Panc1 (cell line): ENCODE measurements around the gene TLCD1. TPM values are rescaled to one million over a fixed set of nuclear protein-coding genes. Genes with fewer than 3 reads are reported as not detected.

Experiments used
- ATAC-seq: fragments of 200-7000 bp; cut with Tn5 transposase; 2 replicates; pipeline ENCODE4 v1.9.1; 2020; ENCODE audit warnings: mild to moderate bottlenecking, moderate library complexity
- BruUV-seq: library from RNA; stranded (reverse); fragments of 400-500 nt; replicated peaks from 2 replicates; lab custom pipeline; 2021; lab: Mats Ljungman, UMichigan
- CTCF ChIA-PET: fragments of 300-600 bp; sonication (Branson Sonifier 250); formaldehyde crosslinking; loops from one replicate; lab custom pipeline; 2022; ENCODE audit warnings: antibody characterized with exemption; lab: Charles Lee
- POLR2A ChIA-PET: fragments of 300-600 bp; sonication (Branson Sonifier 250); formaldehyde crosslinking; loops from one replicate; lab custom pipeline; 2022; ENCODE audit warnings: antibody characterized with exemption; lab: Charles Lee
- DNase-seq: peaks from one replicate; pipeline ENCODE4 v3.0.0-alpha.2; 2010; ENCODE audit warnings: low read depth, low spot score
- H3K27ac ChIP-seq: 2 replicates; pipeline ENCODE4 v1.5.1; 2011; ENCODE audit warnings: mild to moderate bottlenecking, low read length, inconsistent platforms
- H3K27me3 ChIP-seq: fragments of 200-500 bp; sonication (Bioruptor generic); 2 replicates; pipeline ENCODE4 v1.6.0; 2014; ENCODE audit warnings: low read length, inconsistent platforms; ENCODE audit not compliant: control insufficient read depth, insufficient read depth
- H3K36me3 ChIP-seq: fragments of 200-500 bp; sonication (Bioruptor generic); 2 replicates; pipeline ENCODE4 v1.5.1; 2014; ENCODE audit warnings: inconsistent platforms, mild to moderate bottlenecking, low read length, moderate library complexity; ENCODE audit not compliant: control insufficient read depth, insufficient read depth
- H3K4me1 ChIP-seq: 2 replicates; pipeline ENCODE4 v1.5.1; 2011; ENCODE audit warnings: inconsistent platforms, mild to moderate bottlenecking, low read length, moderate library complexity; ENCODE audit not compliant: control insufficient read depth, insufficient read depth
- H3K4me3 ChIP-seq, 2 experiments: 2 replicates each; pipeline ENCODE4 v1.5.1; 2011 to 2012; ENCODE audit warnings: low read depth in 2 of 2, low read length in 2 of 2, mild to moderate bottlenecking in 2 of 2, inconsistent platforms in 1 of 2, moderate library complexity in 1 of 2
- H3K9me3 ChIP-seq: fragments of 200-500 bp; sonication (Bioruptor generic); 2 replicates; pipeline ENCODE4 v1.5.1; 2014; ENCODE audit warnings: low read depth, mild to moderate bottlenecking, inconsistent platforms, low read length, moderate library complexity; ENCODE audit not compliant: control insufficient read depth, insufficient read depth
- CTCF ChIP-seq: fragments of 450-650 bp; IDR thresholded peaks from 2 replicates; pipeline ENCODE4 v1.5.1; 2017; ENCODE audit warnings: mild to moderate bottlenecking
- POLR2AphosphoS5 ChIP-seq: IDR thresholded peaks from 2 replicates; pipeline ENCODE4 v1.6.1; 2012; ENCODE audit warnings: mild to moderate bottlenecking, low read depth, low read length, moderate library complexity
- REST ChIP-seq, 2 experiments: IDR thresholded peaks; 2 replicates each; pipeline ENCODE4 v1.6.1; 2011 to 2012; ENCODE audit warnings: low read depth in 2 of 2, control low read depth in 1 of 2, low read length in 1 of 2, mild to moderate bottlenecking in 1 of 2, moderate library complexity in 1 of 2; ENCODE audit not compliant: insufficient read depth in 1 of 2
- SIN3A ChIP-seq: IDR thresholded peaks from 2 replicates; pipeline ENCODE4 v1.6.1; 2012; ENCODE audit warnings: low read depth, mild to moderate bottlenecking, low read length, moderate library complexity, borderline replicate concordance; ENCODE audit not compliant: insufficient read depth
- TCF7L2 ChIP-seq: IDR thresholded peaks from 2 replicates; pipeline ENCODE4 v1.6.1; 2011; ENCODE audit warnings: mild to moderate bottlenecking, low read depth, low read length, inconsistent platforms
- in situ Hi-C: cut with HindIII; loops from 2 replicates; pipeline ENCODE4 v1.10.0; 2016; ENCODE audit warnings: low sequenced_read_pairs, low pct_unique_long_range_greater_than_20kb
- intact Hi-C: fragments of 100-400 bp; cut with micrococcal nuclease; formaldehyde crosslinking; loops from one replicate; pipeline ENCODE4 v1.10.0; 2022; ENCODE audit not compliant: unreplicated experiment
- total RNA-seq: library from RNA; stranded (reverse); gene quantifications from one replicate; pipeline ENCODE4 v1.2.1, GENCODE V29; 2021; ENCODE audit not compliant: unreplicated experiment

TLCD1 gene
- total RNA-seq, 1 experiment from 2014 or later, result 55.7 TPM

- Histone ChIP-seq H3K36me3 (peaks cover 20% of the 10 kb centered on the region), H3K27ac (no peak overlapping the region), H3K27me3 (no peaks in the 10 kb centered on the region), H3K9me3 (no peaks in the 10 kb centered on the region), H3K4me1 (no peaks in the 10 kb centered on the region), H3K4me3 (no peak overlapping the region)
- ChIA-PET POLR2A (no interaction called here), CTCF (no interaction called here)
- TF ChIP-seq POLR2AphosphoS5 (no peak), TCF7L2 (no peak), SIN3A (no peak), REST (IDR thresholded peaks at IDR 0.05; ENCODE audit: insufficient read depth in 1 of 2, low read depth in 2 of 2, low read length in 1 of 2) (no peak), CTCF (no peak)
- ATAC-seq (no peak), DNase-seq (no peak)
- no TSS peak for BruUV-seq
- in situ Hi-C loops, result no loop called here
- intact Hi-C loops, result no loop called here
Observed at GRCh38 chr17:28698253-28698941, 27.6 kb downstream of the TLCD1 start.

- intact Hi-C loops, result no loop called here
- Histone ChIP-seq H3K4me3 (no peak overlapping the region), H3K4me1 (no peaks in the 10 kb centered on the region), H3K27me3 (no peaks in the 10 kb centered on the region), H3K9me3 (no peaks in the 10 kb centered on the region), H3K36me3 (peaks cover 33% of the 10 kb centered on the region), H3K27ac (no peak overlapping the region)
- TF ChIP-seq TCF7L2 (no peak), REST (IDR thresholded peaks at IDR 0.05; ENCODE audit: insufficient read depth in 1 of 2, low read depth in 2 of 2, low read length in 1 of 2) (no peak), CTCF (no peak), SIN3A (no peak), POLR2AphosphoS5 (no peak)
- ATAC-seq (no peak), DNase-seq (no peak)
- POLR2A ChIA-PET, result no interaction called here
- no TSS peak for BruUV-seq
- in situ Hi-C loops, result no loop called here
- CTCF ChIA-PET, result no interaction called here
Observed at GRCh38 chr17:28693869-28694268, 32.2 kb downstream of the TLCD1 start.
